Tibial nerve (tissue), 4 donors: ENCODE results near the gene TXNL4B.
A peak's percentile ranks its signal among the peaks of the same experiment; 100 is the strongest.

Experiments
- CTCF ChIP-seq, 5 experiments: fragments of 200-600 bp in 3 of 5; fragments of 450-650 bp in 2 of 5; sonication (generic) in 3 of 5; IDR thresholded peaks; one replicate each; pipeline ENCODE4 v1.5.1; 2016 to 2019; ENCODE audit warnings: antibody characterized with exemption in 5 of 5, mild to moderate bottlenecking in 3 of 5, moderate library complexity in 2 of 5
- EP300 ChIP-seq, 2 donors: sonication (generic); formaldehyde crosslinking; IDR thresholded peaks; one replicate each; pipeline ENCODE4 v1.6.1; 2017; ENCODE audit warnings: antibody characterized with exemption in 2 of 2, mild to moderate bottlenecking in 1 of 2
- POLR2A ChIP-seq, 2 donors: fragments of 450-650 bp; IDR thresholded peaks; one replicate each; pipeline ENCODE4 v1.6.1; 2017; ENCODE audit warnings: antibody characterized with exemption in 2 of 2, mild to moderate bottlenecking in 2 of 2, moderate library complexity in 2 of 2

GRCh38 chr16:72099377-72099818, 6.0 kb upstream of the TXNL4B start:
- TF ChIP-seq CTCF (IDR thresholded peaks at IDR 0.05) (peak; percentile 24 to 63 (median 46)), POLR2A (IDR thresholded peaks at IDR 0.05) (no peak), EP300 (IDR thresholded peaks at IDR 0.05) (no peak)
